Loucy (cell line): Measurements from ENCODE around the gene SHISA6.

Experiments used
- CTCF ChIP-seq: fragments of 200-600 bp; sonication (generic); conservative IDR thresholded peaks from 2 replicates; pipeline ENCODE4 v1.5.1; 2014; ENCODE audit warnings: mild to moderate bottlenecking, antibody characterized with exemption, low read length
- EZH2phosphoT487 ChIP-seq: fragments of 200-600 bp; IDR thresholded peaks from 2 replicates; pipeline ENCODE4 v1.6.1; 2018; ENCODE audit warnings: antibody characterized with exemption, mild to moderate bottlenecking, moderate library complexity, borderline replicate concordance

- TF ChIP-seq CTCF (no peak), EZH2phosphoT487 (no peak)
Observed at GRCh38 chr17:11487469-11487868, 246.5 kb downstream of the SHISA6 start.
